Stimulated activated CD8-positive, alpha-beta memory T cell treated with anti-CD3 and anti-CD28 coated beads, Interleukin-4, amount 100 ng/mL, for 24 hours (primary cell): ENCODE data around the gene COBL.
A peak's percentile ranks its signal among the peaks of the same experiment; 100 is the strongest.

ENCODE experiments used
- DNase-seq: peaks from one replicate; pipeline ENCODE4 v3.0.0-alpha.2; 2020; ENCODE audit warnings: low read depth

Gene COBL

DNA sequence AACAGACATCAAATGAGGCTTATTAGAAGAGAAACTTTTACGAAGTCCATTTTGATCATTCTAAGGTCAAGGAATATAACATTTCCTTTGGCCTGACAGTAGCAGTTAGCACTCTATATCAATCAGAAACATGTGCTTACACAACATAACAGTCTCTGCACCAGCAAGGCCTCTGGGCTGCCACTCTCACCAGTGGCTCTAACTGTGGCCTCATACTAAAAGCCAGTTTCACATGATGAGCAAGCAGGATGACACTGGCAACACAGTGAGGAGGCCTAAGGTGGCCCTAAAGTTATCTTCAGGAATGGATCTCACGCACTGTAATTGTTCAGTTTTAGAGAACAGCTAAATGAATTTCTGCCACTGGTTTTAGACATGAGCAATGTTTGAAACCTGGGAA, 126.8 kb downstream of the COBL start:
- DNase-seq: no peak

DNA sequence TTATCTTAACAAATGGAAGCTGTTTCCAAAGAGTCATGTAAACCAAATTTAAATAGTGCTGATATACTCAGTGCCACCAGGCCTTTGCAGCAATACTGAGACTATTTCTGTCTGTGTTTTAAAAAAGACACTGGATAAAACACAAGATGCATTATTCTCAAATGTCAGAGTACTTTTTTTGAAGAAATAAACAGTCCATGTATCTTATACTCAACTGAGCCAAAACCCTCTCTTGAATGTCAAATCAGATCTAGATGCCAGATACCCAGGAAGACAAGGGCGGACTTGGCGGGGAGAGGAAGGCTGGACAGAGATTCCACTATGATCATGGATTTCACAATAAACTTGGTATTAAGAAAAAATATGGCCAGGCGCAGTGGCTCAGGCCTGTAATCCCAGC, 127.6 kb downstream of the COBL start:
- no peak for DNase-seq

DNA sequence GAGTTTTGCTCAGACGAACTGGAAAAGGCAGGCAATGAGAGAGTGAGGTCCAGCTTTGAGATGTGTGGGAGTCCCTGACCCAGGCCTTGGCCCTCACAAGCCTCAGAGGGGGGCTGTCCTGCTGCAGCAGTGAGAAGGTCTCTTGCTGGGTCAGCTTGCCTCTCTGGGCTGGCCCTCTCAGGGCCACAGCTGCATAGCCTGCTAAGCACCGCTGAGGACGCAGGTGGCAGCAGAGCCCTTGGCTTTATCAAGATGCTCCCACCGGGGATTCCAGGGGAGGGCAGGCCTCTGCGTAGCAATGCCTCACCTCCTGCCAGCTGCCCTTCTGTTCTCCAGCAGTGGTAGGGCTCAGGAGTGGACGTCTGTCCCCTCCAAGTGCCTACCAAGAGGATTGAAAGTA, 128.7 kb downstream of the COBL start:
- no peak for DNase-seq

DNA sequence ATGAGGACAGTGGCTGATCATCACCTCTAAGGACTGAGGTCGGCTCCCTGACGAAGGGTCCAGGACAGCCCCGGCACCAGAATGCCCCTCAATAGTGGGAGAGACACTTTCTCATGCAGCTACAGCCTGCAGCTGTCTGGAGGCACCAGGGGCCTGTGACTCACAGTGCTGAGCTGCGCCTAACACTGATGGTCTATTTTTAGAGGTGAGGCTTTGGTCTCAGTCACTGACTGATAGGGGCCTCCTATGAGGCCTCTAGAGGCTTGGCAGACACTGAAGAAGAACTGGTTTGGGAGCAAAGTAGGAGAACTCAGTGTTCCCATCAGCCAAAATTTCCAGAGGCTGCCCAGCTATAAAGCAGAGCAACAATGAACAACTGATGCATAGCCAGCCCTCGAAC, 130.1 kb downstream of the COBL start:
- no peak for DNase-seq

DNA sequence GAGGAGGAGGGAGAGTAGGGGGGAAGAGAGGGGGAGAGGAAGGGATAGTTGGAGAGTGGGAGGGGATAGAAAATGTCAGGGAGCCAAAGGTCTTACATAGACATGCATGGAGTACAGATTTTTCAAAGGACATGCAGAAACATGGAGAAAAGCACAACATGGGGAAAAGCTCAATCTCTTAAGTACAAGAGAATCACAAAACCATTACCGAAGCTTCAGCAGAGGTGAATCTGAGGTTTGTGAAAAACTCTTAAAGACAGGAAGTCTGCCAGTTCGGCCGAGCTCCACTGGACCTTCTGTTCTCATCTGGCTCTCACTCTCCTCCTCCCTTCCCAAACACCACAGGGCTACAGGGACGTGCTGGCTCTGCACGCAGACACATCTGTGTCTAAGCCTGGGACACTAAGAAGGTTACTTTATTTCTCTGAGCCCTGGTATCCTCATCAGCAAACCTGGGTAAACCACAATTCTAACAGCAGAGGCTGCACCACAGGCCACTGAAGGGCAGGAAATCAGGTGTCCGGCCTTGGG, 133.9 kb downstream of the COBL start:
- DNase-seq: no peak

DNA sequence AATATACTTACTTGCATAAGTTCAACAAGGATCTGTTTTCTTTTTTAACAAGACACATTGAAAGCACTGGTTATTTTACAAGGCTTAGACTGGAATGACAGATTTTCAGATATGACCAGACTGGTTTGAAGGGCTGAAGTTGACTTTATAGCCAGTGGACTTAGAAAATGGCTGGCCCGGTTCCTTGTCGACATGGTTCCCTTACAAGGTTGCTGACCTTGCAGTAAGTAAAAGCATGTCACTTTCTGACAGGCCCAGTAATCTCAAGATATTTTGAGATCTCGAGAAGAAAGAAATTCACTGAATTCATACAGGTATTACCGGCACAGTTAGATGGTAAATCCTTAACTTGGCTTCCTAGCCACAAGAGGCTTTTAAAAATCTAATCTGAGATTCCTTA, 136.5 kb downstream of the COBL start:
- no peak for DNase-seq

DNA sequence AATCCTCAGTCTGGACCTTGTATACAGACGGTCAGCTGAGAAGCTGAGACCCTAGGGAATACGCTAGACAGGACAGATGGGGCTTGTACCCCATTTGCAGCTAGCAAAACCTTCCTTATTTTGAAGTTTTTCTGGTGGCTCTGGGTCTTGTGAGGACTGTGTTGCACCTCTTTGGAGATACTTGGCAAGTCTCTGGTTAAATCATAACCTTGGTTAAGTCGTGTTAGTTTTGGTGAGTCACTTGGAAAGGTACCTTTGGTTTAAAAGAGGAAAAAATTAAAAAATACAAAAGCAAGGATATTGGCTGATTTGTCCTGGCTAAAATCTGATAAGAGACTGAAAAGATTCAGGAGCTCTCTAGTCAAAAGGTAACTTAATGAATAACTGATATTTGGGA, 140.6 kb downstream of the COBL start:
- no peak for DNase-seq

DNA sequence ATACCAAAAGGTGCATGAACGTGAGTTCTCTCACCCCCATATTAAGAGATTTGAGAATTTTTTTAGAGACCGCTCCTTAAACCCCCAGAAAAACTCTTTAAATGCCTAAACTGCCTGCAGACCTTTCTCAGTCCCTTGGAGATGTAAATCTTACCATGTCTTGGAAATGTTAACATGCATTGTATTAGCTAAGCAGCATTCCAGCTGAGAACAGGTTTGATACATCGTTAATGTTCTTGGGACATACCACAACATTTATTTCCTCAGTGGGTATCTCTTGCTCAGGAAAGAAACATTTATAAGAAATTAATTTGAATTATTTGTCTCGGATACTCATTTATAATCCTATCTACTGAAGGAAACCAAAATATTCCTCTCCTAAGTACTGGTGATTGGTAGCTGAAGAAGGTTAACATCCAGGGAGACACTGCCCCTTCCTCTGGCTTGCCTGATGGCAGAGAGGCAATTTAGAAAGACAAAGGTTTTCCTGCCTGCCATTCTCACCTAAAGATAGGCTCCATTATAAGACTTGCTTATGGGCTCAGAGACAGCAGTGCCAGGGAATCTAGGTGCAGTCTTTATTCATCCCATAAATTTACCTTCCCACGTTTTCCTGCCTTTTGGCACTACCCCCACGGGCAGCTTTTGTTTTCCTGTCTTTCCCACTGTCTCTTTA, 141.2 kb downstream of the COBL start:
- no peak for DNase-seq

DNA sequence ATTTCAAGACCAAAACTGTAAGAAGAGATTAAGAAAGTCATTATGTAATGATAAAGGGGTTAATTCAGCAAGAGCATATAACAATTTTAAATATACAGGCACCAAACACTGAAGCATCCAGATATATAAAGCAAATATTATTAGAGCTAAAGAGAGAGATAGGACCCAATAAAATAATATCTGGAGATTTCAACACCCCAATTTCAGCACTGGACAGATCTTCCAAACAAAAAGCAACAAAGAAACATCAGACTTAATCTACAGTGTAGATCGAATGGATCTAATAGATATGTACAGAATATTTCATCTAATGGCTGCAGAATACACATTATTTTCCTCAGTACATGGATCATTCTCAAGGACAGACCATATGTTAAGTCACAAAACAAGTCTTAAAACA, 151.3 kb downstream of the COBL start:
- DNase-seq: no peak

DNA sequence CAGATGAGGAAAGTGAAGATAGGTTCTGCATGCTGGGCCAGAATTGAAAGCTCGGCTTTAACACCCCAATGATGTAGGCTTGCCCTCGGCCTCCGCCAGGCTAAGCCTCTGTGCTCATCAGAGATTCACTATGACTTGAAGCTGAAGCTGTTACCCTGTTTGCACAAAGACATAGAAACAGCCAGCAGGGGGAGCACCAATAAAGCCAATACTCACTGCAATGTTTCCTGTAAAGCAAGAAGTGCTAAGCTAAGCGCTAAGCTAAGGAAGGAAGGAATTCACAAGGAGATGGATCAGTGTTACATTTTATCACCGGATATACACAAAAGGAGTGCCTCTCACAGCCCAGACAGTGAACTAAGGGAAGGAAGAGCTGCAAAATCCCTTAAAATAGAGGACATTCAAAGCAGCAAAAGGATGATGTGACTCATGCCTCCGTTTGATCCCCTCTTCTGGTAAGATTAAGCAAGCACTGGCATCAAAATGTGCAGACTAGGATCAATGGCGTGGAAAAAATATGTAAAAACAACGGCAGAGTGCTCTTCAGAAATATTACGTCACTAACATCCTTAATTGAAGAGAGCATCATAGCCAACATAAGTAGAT, 153.8 kb downstream of the COBL start:
- DNase-seq: peak; percentile 46

DNA sequence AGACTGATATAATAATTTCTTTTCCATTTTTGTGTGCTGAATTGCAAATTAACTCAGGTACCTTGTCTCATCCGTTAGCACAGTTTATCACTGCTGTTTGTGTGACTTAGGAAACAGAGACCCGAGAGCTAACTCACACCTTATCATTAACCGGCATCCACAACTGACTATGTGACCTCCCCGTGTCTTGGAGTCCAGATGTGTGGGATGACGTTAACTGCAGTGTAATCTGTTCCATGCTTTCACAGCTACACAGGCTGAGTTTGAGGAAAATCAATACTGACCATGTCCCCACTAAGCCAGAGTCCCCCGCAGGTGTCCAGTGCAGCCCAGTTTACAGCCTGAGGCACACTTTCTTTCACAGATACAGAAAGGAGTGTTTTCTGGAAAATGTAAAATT, 154.7 kb downstream of the COBL start:
- no peak for DNase-seq

DNA sequence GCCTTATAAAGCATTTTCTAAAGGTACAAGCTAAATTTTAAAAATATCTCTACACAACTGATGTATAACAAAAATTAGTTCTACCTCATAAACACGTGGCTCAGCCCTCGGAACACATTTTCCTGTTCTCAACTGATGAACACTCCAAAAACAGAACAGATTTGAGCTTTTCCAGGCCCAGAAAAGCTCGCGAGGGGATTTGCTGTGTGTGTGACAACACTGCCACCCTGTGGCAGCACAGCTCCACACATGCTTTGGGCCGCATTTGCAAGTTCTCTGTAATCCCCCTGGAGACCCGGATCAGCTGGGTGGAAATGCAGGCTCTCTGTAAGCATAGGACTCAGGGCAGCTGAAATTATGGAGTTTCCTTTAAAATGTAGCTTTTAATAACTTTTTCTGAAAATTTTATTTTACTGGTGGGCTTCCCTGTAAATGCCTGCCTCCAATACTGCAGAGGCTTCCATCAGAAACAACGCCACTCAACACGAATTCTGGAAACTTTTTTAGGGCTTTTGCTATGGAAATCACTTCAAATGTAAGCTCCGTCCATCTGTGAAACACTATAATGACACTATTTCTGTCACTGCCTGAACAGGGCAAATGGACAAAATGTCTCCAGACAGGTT, 155.5 kb downstream of the COBL start:
- peak; percentile 23 for DNase-seq

DNA sequence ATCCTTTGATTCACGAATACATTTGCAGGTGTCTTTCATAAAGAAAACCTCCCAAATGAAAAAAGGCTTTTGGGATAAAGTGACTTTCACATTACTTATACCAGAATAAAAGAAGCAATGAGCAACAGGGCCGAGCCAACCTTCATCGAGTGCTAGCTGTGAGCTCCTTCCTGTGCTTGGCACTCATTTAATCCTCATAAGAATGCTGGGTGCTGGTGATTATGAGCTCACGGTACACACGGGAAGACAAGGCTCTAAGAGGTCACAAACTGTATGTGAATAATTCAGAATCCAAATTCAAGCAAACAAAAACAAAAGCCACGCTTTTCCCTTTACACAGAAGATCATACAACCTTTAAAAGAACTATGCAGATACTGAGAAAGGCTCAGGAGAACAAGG, 156.2 kb downstream of the COBL start:
- no peak for DNase-seq

DNA sequence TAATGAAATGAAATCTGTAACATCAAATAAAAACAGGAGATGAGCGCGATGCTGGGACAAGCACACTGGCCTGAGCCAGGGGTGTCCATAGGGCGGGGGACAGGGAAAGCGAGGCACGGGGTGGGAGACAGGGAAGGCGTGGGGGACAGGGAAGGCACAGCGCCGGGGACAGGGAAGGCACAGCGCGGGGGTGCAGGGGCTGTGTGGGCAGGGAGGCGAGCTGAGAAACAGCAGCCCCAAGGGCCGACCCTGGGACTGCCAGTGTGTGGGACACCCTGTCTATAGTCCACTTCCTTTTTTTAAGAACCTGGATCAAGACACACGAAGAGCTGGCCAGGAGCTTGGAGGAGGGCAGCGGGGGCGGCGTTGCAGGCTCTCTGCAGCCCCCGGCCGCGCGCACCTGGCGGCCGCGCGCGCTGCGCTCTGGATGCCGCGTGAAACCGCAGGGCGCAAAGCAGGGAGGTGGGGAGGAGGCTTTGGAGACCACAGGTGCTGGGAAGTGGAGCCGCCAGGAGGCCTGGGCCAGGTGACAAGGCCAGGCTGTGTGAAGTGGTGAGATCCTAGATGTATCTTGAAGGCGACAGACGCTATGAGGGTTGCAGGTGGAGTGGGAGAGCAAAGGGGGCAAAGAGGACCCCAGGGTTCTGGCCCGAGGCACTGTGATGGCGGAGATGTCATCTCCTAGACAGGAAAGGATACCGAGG, 157.7 kb downstream of the COBL start:
- no peak for DNase-seq

DNA sequence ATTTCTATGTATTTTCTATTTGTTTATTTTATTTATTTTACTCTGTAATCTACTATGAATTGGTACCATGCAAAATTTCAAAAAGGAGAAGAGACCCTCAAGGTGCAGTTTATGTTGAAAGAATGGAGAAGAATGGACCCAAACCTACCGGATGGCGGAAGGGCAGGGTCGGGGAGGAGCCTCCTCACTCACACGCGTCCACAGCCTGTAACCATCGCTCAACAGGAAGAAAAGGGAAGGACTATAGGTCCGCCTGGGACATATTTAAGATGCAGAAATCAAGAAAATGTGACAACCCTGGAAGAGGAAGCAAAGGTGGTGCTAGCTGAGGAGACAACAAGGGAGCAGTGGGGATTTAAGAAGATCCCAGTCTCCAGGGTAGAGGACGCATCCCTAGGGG, 158.4 kb downstream of the COBL start:
- DNase-seq: no peak

DNA sequence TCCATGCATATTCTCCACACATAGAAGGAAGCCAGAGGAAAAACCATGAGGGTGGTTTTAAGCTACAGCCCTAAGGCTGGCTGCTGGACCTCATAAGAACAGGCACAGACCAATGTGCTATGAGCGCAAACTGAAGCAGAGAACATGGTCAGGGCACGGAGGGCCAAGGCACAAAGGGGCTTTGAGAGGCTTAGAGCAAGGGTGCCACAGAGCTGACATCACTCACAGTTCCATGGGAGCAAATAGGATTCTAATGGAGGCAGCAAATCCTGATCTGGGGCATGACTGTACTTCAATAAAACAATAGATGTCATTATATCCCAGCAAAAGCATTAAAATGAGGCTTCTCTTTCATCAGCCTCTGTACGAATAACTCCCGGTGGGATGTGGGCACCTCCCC, 162.4 kb downstream of the COBL start:
- no peak for DNase-seq

DNA sequence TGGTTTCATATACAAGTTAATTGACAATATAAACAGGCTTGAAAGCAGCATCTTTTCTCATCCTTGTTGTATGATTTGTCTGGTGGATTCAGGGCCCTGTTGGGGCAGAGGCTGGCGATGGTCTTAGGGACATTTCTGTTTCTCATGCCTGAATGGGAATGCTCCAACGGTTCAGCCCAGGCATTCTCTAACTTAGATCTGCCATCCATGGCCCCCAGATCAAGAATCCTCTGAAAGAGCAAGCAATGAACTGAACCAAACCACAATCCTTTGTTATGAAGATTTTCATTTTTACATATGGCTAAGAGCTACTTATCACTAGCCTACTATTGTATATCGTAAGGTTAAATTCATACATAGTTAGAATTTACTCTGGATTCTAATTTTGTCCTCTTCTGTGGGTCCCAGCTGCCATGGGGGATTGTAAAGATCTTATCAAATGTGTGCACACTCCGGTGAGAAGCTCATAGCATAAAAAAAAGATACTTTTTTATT, 163.9 kb downstream of the COBL start:
- no peak for DNase-seq

DNA sequence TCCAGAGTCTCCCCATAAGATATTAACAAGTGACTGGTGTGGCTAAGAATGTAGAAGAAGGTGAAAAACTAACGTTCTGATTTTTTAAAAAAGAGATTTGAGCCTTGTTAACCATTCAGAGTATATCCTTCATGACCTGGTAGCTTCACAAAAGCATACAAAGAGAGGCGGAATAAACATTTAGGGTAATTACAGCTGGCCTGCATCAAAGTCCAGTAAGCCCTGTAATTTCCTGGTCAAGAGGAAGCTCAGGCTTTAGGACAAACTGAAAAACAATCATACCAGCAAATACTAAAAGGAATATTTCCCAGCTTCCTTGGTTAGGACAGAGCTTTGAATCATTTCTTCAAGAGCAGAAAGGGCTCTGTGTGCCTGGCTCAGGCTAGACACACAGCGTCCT, 165.2 kb downstream of the COBL start:
- DNase-seq: no peak

DNA sequence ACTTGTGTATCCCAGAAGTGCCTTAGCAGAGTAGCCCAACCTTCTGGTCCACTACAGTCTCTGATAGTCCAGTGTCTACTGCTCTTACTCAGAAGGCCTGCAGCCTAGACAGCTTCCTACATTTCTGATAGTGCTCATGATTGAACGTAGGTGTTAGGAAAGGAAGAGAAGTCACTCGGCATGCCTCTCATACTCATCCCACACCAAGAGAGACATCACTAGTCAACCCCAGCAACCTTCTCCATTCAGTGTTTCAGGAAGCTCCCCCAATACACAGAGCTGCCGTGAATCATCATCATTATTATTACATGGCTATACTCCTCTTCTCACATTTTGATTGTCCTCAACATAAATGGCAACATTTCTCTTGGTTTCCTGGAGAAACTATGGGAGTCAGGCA, 166.4 kb downstream of the COBL start:
- DNase-seq: no peak

DNA sequence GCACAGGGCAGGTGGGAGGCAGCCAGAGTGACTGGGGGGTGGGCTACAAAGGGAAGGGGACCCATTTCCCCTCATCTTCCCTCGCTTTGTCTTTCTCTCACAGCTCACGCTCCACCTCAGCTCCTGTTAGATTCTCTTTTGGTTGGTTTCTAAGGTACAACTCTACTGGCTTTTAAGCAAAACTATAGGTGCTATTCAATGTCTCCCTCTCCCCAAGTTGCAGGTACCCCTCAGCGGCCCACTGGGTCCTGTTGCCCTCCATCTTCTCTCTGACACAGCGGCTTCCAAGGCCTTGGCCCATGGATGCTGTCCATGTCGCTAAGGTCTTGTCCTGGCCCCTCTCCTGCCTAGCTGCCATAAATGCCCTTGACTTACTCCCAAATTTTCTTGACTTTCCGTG, 168.4 kb downstream of the COBL start:
- no peak for DNase-seq

DNA sequence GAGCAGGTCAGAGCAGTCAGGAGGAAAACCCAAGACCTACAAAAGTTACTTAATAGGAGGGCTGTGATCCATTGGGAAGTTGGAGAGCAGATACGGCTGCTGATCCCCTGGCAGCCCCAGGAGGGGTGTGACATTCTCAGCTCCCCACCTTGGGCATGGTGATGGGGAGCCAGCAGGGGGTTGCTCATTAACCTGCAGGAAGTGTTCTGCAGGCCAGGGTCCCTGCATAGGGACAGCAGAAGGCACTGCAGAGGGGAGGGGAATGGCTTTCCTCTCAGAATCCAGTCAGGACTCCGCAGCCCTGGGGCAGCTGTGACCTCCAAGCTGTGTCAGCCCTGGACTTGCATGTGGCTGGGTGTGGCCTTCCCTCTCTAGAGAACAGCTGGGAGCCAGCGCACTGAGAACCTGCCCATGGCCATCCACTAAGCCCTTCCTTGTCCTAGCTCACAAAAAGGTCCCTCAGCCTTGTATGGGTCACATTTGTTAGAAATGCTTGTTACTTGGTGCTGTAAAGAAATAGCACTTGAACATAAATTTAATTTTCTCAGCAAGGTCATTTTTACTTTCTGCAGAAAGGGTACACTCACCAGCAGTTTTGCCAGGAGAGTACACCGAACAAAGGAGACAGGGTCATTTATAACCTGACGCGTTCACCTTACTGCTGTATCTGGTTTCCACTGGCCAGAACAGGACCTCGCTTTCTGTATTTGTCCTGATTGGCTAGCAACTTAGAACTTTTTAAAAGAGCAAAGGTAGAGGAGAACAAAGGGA, 169.6 kb downstream of the COBL start:
- DNase-seq: no peak

DNA sequence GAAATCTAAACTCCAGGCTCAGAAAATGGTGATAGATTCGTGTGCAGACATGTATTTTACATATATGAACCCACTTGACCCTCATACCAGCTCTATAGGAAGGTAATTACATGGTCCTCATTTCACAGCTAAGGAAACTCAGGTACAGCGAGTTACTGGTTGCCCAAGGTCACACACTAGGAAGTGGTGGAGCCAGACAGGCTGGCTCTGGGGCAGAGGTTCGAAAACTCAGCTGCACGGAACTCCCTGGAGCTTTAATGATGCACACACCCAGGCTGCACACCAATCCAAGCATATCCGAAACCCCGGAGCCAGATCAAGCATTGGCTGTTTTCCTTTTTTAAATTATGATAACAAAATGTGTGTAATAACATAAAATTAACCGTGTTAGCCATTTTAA, 172.4 kb downstream of the COBL start:
- no peak for DNase-seq
